ENCODE measurements around the gene ASF1A.

The ASF1A gene

DNA sequence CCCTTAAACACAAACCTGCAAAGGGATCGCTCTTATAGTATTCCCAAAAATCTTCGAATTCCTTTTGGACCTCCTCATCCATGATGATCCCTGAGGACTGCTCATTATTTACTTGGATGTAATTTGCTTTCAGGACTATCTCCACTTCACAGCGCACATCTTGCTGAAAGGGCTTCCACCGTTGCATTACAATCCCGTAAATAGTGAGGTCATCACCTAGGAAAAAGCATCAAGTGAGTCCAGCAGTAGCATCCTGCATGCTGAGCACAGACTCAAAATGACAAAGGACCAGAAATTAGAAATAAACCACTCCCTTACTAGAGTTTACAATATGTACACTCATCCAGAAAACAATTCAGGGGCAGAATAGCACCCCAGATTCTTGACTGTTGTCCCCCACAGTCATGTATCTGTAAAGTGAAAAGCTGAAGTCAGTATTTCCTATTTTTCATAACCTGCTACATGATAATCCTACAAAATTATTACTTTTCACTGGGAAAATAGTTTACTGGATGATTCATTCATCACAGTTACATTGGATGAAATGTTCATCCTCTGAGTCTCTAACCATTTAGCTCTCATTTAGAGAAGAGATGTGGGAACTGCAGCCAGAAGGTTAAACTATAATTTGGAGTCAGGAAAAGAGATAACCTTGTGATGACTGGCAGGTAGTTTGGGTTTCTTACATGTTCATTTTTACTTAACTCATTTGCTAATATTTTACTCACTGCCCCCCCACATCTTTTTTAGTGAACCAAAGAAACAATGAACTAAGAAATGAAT is 23.8 kb downstream of the ASF1A start:
- DNase-seq = no peak

- no peak for DNase-seq
Measured at GRCh38 chr6:118918329-118918725, 24.4 kb downstream of the ASF1A start.

DNA sequence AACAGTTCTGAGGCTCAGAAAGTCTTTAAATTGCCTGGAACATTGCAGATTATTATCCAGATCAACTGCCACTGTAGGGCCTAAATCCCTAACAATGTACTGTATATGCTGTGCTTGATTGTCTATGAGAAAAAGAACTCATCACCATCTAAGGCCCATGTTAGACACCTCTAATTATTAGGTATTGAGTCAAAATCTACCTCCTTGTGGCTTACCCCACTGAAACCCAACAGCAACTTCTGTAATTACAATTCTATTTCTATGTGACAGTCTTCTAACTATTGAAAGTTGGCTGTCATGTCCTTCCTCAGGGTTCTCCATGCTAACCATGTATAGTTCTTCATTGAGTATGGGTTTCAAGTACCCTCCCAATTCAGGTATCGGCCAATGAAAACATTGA is 27.1 kb downstream of the ASF1A start:
- DNase-seq = no peak

- no peak for DNase-seq
Measured at GRCh38 chr6:118923035-118923434, 29.1 kb downstream of the ASF1A start.

- no peak for DNase-seq
Measured at GRCh38 chr6:118930680-118931079, 36.7 kb downstream of the ASF1A start.

- no peak for DNase-seq
Measured at GRCh38 chr6:118931436-118931835, 37.5 kb downstream of the ASF1A start.

DNA sequence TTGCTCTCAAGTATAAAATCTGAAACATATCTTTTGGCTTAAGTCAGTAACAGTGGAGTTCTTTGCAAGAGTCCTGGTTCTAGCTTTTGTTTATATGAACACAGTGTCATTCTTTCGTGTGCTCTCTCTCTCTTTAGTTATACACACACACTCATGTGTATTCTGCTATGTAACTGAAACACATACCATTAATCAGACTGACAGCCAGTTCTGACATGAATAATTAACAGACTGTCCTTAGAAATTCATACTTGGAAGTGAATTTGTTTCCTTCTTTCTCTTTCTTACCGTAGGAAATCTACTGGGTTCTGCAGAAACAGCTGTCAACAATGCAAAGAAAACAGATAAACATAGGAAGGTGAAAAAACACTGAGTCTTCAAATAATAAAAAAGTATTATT is 38.5 kb downstream of the ASF1A start:
- DNase-seq = no peak

DNA sequence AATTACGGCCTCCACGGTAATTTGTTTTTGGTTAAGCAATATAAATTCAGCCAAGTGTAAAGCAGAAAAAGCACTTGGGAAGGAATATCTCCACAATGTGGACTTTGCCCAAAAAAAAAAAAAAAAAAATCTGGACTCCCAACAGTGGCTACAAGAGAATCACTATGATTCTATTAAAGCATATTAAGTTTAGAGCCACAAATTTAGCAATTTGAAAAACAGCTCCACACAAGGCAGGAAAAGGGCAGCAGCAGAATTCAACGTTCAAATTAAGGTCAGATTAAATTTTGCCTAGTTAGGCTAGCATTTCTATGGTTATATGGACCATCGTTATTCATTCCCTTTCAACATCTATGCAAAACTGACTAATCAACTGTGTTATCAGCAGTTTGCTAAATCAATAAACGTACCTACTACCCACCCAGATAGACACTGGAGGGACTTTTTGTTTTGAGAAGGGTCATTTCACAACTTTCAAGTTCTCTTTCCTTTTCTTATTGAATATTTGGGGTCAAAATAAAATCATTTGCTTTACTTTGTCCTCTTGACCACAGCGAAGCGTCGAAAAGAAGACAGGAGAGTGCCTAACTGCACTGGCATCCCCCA is 40.0 kb downstream of the ASF1A start:
- no peak for DNase-seq

DNA sequence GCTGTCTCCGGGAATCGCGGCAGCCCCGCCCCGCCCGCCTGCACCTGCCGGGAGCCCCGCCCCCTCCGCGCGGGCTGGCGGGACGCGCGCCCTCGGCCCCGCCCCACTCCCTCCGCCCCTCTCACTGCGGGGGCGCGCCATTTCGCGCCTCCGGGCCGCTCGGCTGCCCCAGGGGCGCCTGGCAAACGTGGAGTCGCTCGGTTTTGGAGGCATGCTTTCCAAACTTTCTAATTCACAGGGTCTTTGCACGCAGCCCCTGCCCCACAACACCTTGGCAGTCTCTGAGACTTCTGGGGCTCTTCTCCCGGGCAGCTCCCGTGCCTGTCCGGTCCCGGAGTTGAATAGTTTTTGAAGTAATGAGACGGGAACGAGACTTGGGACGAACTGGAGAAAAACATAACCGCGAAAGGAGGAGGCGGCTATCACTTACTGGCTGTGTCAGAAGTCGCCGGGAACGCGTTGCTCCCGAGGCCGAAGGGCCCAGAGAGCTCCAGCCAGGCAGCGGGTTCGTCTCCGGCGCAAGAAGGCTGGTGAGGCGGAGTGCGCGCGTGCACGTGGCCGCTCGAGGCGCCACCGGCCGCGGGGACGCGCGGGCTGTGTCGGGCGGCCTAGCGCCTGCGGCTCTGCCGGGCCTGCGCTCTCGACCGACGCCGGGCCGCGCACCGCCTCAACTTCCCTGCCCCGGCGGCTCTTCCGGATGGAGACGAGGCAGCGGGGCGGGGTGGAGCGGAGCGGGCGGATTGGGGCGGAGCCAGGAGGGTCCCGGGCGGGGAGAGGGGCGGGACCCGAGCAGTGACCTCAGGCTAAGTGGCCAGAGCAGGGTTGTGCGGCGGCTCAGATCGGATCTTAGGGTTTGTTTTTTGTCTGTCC is 40.7 kb downstream of the ASF1A start, which contains the start of gene MCM9:
Gene MCM9 (minus strand): TSS at position 699 of the 870 bp plus-strand sequence. CDS start 3,436 bp downstream, outside the sequence.
- peak; percentile 85 for DNase-seq

GRCh38 chr6:118935331-118935668 is 41.3 kb downstream of the ASF1A start:
- no peak for DNase-seq

GRCh38 chr6:118935978-118936703 is 42.2 kb downstream of the ASF1A start:
- no peak for DNase-seq

DNA sequence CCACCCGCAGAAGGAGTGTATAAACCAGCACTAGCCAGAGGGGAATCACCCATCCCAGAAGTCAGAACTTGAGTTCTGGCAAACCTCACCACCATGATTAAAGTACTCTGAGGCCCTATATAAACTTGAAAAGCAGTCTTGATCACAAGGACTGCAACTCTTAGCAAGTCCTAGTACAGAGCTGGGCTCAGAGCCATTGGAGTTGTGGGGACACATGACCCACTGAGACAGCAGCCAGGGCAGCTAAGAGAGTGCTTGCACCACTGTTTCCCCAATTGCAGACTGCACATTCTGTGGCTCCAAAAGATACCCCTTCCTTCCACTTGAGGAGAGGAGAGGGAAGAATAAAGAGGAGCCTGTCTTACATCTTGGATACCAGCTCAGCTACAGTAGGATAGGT is 45.7 kb downstream of the ASF1A start:
- no peak for DNase-seq

DNA sequence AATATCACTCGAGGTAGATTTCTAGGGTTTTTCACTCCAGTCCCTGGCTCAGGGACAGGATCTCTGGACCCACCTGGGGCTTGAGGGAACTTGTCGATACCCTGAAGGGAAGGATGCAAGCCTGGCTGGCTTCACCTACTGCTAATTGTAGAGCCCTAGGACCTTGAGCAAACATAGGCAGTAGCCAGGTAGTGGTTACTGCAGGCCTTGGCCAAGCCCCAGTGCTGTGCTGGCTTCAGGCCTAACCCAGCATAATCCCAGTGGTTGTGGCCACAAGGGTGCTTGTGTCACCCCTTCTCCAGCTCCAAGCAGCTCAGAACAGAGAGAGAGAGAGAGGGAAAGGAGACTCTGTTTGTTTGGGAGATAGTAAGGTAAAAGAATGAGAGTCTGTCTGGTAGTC is 46.8 kb downstream of the ASF1A start:
- no peak for DNase-seq

DNA sequence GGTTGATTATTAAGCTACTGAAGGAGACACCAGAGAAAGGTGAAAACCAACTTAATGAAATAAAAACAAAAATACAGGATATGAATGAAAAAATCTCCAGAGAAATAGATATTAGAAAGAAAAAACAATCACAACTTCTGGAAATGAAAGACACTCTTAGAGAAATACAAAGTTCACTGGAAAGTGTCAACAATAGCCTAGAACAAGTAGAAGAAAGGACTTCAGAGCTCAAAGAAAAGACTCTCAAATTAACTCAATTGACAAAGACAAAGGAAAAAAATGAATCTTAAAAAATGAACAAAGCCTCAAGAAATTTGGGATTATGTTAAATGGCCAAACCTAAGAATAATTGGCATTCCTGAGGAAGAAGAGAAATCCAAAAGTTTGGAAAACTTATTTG is 51.3 kb downstream of the ASF1A start:
- DNase-seq = no peak

- no peak for DNase-seq
Measured at GRCh38 chr6:118952683-118953082, 58.7 kb downstream of the ASF1A start.

DNA sequence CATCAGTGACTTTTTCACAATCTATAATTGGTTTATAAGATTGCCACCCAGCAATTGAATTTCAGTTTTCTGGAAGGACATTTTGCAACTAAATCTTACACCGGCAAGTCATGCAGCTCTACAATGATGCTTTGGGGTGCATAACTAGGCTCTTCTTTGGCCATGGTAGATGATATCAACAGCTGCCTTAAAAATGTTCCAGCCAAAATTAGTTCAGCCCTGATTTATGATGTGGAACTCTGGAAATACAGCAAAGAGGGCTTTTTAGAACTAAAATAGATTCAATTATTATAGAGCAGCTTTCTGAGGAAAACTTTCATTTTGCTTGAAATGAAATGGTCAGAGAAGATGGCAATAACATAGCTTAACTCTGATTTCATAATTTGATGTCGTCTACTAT is 59.4 kb downstream of the ASF1A start:
- no peak for DNase-seq

All from NCI-H526 treated with DMSO at 0.1 percent for 48 hours (cell line).